ENCODE results near the gene ARSA.

The ARSA gene

DNA sequence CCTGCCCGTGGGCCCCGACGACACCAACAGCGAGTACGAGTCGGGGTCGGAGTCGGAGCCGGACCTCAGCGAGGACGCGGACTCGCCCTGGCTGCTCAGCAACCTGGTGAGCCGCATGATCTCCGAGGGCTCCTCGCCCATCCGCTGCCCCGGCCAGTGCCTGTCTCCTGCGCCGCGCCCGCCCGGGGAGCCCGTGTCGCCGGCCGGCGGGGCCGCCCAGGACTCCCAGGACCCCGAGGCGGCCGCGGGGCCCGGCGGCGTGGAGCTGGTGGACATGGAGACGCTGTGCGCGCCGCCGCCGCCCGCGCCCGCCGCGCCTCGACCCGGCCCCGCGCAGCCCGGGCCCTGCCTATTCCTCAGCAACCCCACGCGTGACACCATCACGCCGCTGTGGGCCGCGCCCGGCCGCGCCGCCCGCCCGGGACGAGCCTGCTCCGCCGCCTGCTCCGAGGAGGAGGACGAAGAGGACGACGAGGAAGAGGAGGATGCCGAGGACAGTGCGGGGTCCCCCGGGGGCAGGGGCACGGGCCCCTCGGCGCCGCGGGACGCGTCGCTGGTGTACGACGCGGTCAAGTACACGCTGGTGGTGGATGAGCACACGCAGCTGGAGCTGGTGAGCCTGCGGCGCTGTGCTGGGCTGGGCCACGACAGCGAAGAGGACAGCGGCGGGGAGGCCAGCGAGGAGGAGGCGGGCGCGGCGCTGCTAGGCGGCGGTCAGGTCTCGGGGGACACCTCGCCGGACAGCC lies 23.5 kb downstream of the ARSA start:
- H3K27ac ChIP-seq = no peak overlapping the region
- no peaks in the 10 kb centered on the region for H3K4me1 ChIP-seq (ENCODE audit: low read depth, poor library complexity, severe bottlenecking)
- no peak for TF ChIP-seq CTCF (conservative IDR thresholded peaks at IDR 0.05; ENCODE audit: low read depth, low read length)
- no peaks in the 10 kb centered on the region for H4K20me1 ChIP-seq (ENCODE audit: insufficient read depth)
- H3K4me3 ChIP-seq (IDR thresholded peaks at IDR 0.05; ENCODE audit: insufficient read depth, low read depth, low read length) = no peak overlapping the region
- H3K4me2 ChIP-seq = no peak overlapping the region
- H3K9ac ChIP-seq = no peak overlapping the region
- no peaks in the 10 kb centered on the region for H3K36me3 ChIP-seq (ENCODE audit: insufficient read depth)
- H2AFZ ChIP-seq (ENCODE audit: low read depth) = no peak overlapping the region
- peaks cover 48% of the 10 kb centered on the region for H3K27me3 ChIP-seq (ENCODE audit: insufficient read depth, low read depth)
- H3K79me2 ChIP-seq (ENCODE audit: insufficient read depth, low read depth) = no peaks in the 10 kb centered on the region

DNA sequence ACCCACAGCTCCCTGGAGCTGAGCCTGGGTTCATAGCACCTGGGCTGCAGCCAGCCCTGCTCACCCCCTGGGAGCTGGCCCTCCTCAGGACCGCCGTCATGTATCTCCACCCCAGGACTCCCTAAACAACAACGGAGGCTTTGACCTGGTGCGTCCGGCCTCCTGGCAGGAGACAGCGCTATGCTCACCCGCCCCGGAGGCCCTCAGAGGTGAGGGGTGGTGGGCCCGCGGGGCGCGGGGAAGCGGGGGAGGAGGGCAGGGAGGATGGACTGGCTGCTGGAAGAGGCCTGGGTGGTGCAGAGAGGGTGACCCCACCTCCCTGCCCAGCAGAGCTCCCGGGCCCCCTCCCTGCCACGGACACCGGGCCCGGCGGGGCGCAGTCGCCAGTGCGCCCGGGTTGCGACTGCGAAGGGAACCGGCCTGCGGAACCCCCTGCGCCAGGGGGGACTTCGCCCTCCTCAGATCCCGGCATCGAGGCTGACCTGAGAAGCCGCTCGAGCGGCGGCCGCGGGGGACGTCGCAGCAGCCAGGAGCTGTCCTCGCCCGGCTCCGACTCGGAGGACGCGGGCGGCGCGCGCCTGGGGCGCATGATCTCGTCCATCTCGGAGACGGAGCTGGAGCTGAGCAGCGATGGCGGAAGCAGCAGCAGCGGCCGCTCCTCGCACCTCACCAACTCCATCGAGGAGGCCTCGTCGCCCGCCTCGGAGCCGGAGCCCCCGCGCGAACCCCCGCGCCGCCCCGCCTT lies 24.3 kb downstream of the ARSA start:
- Histone ChIP-seq H3K27me3 (ENCODE audit: insufficient read depth, low read depth) (peaks cover 42% of the 10 kb centered on the region), H3K4me2 (no peak overlapping the region), H3K36me3 (ENCODE audit: insufficient read depth) (no peaks in the 10 kb centered on the region), H3K4me3 (IDR thresholded peaks at IDR 0.05; ENCODE audit: insufficient read depth, low read depth, low read length) (no peak overlapping the region), H3K4me1 (ENCODE audit: low read depth, poor library complexity, severe bottlenecking) (no peaks in the 10 kb centered on the region), H2AFZ (ENCODE audit: low read depth) (no peak overlapping the region), H3K27ac (no peak overlapping the region), H3K9ac (no peak overlapping the region), H4K20me1 (ENCODE audit: insufficient read depth) (no peaks in the 10 kb centered on the region), H3K79me2 (ENCODE audit: insufficient read depth, low read depth) (no peaks in the 10 kb centered on the region)
- TF ChIP-seq CTCF (conservative IDR thresholded peaks at IDR 0.05; ENCODE audit: low read depth, low read length) = no peak

- Histone ChIP-seq H3K4me3 (IDR thresholded peaks at IDR 0.05; ENCODE audit: insufficient read depth, low read depth, low read length) (no peak overlapping the region), H3K36me3 (ENCODE audit: insufficient read depth) (no peaks in the 10 kb centered on the region), H3K4me2 (no peak overlapping the region), H4K20me1 (ENCODE audit: insufficient read depth) (no peaks in the 10 kb centered on the region), H3K27ac (no peak overlapping the region), H2AFZ (ENCODE audit: low read depth) (no peak overlapping the region), H3K9ac (no peak overlapping the region), H3K79me2 (ENCODE audit: insufficient read depth, low read depth) (no peaks in the 10 kb centered on the region), H3K4me1 (ENCODE audit: low read depth, poor library complexity, severe bottlenecking) (no peaks in the 10 kb centered on the region), H3K27me3 (ENCODE audit: insufficient read depth, low read depth) (peaks cover 34% of the 10 kb centered on the region)
- no peak for TF ChIP-seq CTCF (conservative IDR thresholded peaks at IDR 0.05; ENCODE audit: low read depth, low read length)
These were observed 25.6 kb downstream of the ARSA start for GRCh38 chr22:50602338-50602700.

DNA sequence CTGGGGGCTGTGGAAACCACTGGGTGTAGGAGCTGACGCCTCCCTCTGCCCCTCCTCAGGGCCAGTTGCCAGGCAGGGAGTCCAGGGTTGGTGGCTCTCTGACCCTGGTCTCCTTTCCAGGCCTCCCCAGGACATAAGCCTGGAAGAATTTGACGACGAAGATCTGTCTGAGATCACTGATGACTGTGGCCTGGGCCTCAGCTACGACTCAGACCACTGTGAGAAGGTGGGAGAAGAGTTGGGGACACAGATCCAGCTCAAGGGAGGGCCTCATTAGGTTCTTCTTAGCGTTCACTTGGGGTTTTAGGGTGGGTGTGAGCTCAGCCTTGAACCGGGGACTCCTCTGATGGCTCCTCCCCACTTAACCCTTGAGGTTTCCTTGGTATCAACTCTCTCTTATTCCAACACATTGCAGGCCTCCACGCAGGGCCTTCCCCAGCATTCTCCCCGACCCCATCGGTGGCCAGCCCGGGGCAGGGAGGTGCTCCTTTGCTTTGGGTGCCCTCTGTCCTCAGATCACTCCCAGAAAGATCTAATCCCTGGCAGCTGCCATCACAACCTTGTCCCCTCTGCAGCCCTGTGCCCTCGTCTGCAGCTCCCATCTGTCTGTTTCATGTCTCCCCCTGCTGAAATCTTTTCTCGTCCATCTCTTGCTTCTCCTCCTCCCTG lies 26.1 kb downstream of the ARSA start:
- H3K9ac ChIP-seq = no peak overlapping the region
- H4K20me1 ChIP-seq (ENCODE audit: insufficient read depth) = no peaks in the 10 kb centered on the region
- no peak overlapping the region for H3K4me3 ChIP-seq (IDR thresholded peaks at IDR 0.05; ENCODE audit: insufficient read depth, low read depth, low read length)
- no peaks in the 10 kb centered on the region for H3K4me1 ChIP-seq (ENCODE audit: low read depth, poor library complexity, severe bottlenecking)
- H3K4me2 ChIP-seq = no peak overlapping the region
- no peak for TF ChIP-seq CTCF (conservative IDR thresholded peaks at IDR 0.05; ENCODE audit: low read depth, low read length)
- no peak overlapping the region for H2AFZ ChIP-seq (ENCODE audit: low read depth)
- H3K27ac ChIP-seq = no peak overlapping the region
- H3K79me2 ChIP-seq (ENCODE audit: insufficient read depth, low read depth) = no peaks in the 10 kb centered on the region
- peaks cover 29% of the 10 kb centered on the region for H3K27me3 ChIP-seq (ENCODE audit: insufficient read depth, low read depth)
- no peaks in the 10 kb centered on the region for H3K36me3 ChIP-seq (ENCODE audit: insufficient read depth)

Data from KMS-11 (cell line).